HEK293T (cell line): Measurements from ENCODE around the gene CBX4.

Experiments used
- ELF4 ChIP-seq: fragments of 450-650 bp; IDR thresholded peaks from 2 replicates; pipeline ENCODE4 v1.6.1; 2017; ENCODE audit warnings: antibody characterized with exemption
- LEF1 ChIP-seq: fragments of 450-650 bp; IDR thresholded peaks from 2 replicates; pipeline ENCODE4 v1.6.1; 2017; ENCODE audit warnings: mild to moderate bottlenecking, borderline replicate concordance

GRCh38 chr17:79871131-79871530 lies 31.9 kb upstream of the CBX4 start:
- TF ChIP-seq ELF4 (no peak), LEF1 (no peak)
